Glutamatergic neuron (in vitro differentiated cells): ENCODE results near the gene REST. TPM values are rescaled to one million over a fixed set of nuclear protein-coding genes. Genes with fewer than 3 reads are reported as not detected.

Experiments used
- DNase-seq: peaks from one replicate; pipeline ENCODE4 v3.0.0; 2022
- H3K27ac Mint-ChIP-seq: one replicate; pipeline ENCODE4 v1.8.0; 2020; ENCODE audit warnings: mild to moderate bottlenecking, mixed read lengths, inconsistent platforms; ENCODE audit not compliant: unreplicated experiment
- H3K27me3 Mint-ChIP-seq: one replicate; pipeline ENCODE4 v1.8.0; 2020; ENCODE audit warnings: mild to moderate bottlenecking, moderate library complexity, mixed read lengths, inconsistent platforms; ENCODE audit not compliant: unreplicated experiment
- H3K36me3 Mint-ChIP-seq: one replicate; pipeline ENCODE4 v1.8.0; 2020; ENCODE audit warnings: mild to moderate bottlenecking, mixed read lengths, inconsistent platforms; ENCODE audit not compliant: unreplicated experiment
- H3K4me1 Mint-ChIP-seq: one replicate; pipeline ENCODE4 v1.8.0; 2020; ENCODE audit warnings: mild to moderate bottlenecking, low read depth, mixed read lengths, inconsistent platforms; ENCODE audit not compliant: unreplicated experiment
- H3K4me3 Mint-ChIP-seq: one replicate; pipeline ENCODE4 v1.8.0; 2020; ENCODE audit warnings: mild to moderate bottlenecking, mixed read lengths, inconsistent platforms; ENCODE audit not compliant: unreplicated experiment
- H3K9me3 Mint-ChIP-seq: one replicate; pipeline ENCODE4 v1.8.0; 2020; ENCODE audit warnings: mild to moderate bottlenecking, moderate library complexity, mixed read lengths, inconsistent platforms; ENCODE audit not compliant: unreplicated experiment
- CTCF ChIP-seq: fragments of 200-600 bp; sonication (generic); IDR thresholded peaks from one replicate; pipeline ENCODE4 v1.5.0; 2021; ENCODE audit not compliant: partially characterized antibody, unreplicated experiment
- total RNA-seq: library from RNA; stranded (reverse); fragmentation: NEBNext Ultra II Directional; extraction: Animal tissue kit (Norgen Biotek cat#: 25700); gene quantifications from one replicate; pipeline ENCODE4 v1.2.1, GENCODE V29; 2021; ENCODE audit not compliant: unreplicated experiment

The REST gene
- total RNA-seq, 1 donor from 2014 or later: 1.5 TPM

DNA sequence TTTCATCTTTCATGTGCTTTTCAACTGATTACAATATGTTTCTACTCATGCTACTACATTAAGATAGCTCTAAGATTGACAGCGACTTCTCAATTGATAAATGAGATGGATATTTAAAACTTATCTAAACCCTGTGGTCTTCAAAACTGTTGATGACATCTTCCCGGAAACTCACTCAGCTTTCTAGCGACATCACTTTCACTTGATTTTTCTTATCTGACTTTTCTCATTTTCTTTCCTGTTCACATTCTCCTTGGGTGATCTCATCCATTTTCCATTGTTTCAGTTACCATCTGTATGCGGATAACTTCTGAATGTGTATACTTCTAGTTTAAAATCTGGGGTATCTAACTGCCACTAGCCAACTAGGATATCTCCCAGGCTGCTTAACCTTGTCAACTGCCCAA lies 74.1 kb downstream of the REST start:
- Mint-ChIP-seq H3K4me3 (no peak overlapping the region), H3K4me1 (peaks cover 4% of the 10 kb centered on the region), H3K27ac (no peak overlapping the region), H3K36me3 (no peaks in the 10 kb centered on the region), H3K27me3 (peaks cover 2% of the 10 kb centered on the region), H3K9me3 (peaks cover 5% of the 10 kb centered on the region)
- TF ChIP-seq CTCF: no peak
- no peak for DNase-seq

DNA sequence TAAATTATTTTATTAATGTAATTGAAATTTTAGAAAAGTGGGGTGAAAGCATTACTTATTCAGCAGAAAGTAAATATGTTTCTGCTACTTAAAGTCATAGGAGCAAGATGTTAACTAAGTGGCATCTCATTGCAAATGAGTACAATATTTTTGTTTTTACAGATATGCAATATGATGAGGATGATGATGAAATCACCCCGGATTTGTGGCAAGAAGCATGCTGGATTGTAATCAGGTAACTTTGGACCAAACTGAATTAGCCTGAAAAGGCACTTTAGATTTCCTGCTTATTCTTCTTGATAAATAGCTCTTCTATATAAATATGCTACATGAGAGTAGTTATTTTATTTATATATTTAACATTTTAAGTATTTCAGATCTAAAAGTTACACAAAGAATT lies 78.5 kb downstream of the REST start:
- no peaks in the 10 kb centered on the region for H3K36me3 Mint-ChIP-seq
- no peak overlapping the region for H3K27ac Mint-ChIP-seq
- H3K9me3 Mint-ChIP-seq: no peaks in the 10 kb centered on the region
- TF ChIP-seq CTCF: no peak
- no peaks in the 10 kb centered on the region for H3K27me3 Mint-ChIP-seq
- H3K4me1 Mint-ChIP-seq: peaks cover under 1% of the 10 kb centered on the region
- H3K4me3 Mint-ChIP-seq: no peak overlapping the region
- no peak for DNase-seq

DNA sequence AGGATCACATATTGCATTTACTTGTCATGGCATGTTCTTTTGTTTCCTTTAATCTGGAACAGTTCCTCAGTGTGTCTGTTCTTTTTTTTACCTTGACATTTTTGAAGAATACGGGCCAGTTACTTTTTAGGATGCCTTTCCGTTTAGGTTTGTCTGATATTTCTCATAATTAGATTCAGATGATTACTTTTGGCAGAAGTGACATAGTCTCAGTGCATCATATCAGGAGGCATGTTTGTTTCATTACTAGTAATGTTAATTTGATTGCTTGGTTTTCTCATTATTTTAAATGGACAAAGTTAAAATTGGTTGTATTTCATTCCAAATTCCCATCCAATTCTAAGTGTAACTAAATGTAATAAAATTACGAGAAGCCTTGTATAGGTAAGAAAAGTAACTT lies 79.3 kb downstream of the REST start:
- Mint-ChIP-seq H3K27me3 (no peaks in the 10 kb centered on the region), H3K9me3 (no peaks in the 10 kb centered on the region), H3K36me3 (no peaks in the 10 kb centered on the region), H3K4me1 (no peaks in the 10 kb centered on the region), H3K27ac (no peak overlapping the region), H3K4me3 (no peak overlapping the region)
- DNase-seq: no peak
- no peak for TF ChIP-seq CTCF

DNA sequence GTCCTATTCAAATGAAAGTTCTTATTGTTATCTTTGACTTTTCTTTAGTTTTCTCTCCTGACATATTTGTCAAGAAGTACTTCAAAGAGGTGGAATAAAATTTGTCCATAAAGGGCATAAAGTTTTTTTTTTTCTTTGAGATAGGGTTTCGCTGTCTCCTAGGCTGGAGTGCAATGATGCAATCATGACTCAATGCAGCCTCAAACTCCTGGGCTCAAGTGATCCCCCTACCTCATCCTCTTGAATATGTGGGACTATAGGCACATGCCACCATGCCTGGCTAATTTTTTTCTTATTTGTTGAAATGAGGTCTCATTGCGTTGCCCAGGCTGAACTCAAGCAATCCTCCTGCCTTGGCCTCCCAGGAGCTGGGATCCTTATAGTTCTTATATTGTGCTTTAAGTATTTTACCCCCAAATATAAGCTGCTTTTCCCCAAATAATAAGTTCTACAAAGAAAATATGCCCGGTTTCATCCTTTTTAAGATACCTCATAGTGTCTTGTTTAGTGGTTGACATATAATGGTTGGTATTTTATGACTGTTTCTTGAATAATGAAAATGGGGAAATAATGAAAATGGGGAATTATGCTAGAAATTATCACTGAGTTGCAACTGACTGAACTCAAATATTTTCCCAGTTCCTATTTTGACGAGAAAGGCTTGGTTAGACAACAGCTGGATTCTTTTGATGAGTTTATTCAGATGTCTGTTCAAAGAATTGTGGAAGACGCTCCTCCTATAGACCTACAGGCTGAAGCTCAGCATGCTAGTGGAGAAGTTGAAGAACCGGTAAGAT lies 82.6 kb downstream of the REST start:
- H3K4me1 Mint-ChIP-seq: no peaks in the 10 kb centered on the region
- no peak overlapping the region for H3K4me3 Mint-ChIP-seq
- H3K27me3 Mint-ChIP-seq: no peaks in the 10 kb centered on the region
- no peaks in the 10 kb centered on the region for H3K9me3 Mint-ChIP-seq
- no peak for TF ChIP-seq CTCF
- H3K36me3 Mint-ChIP-seq: no peaks in the 10 kb centered on the region
- no peak overlapping the region for H3K27ac Mint-ChIP-seq
- no peak for DNase-seq

GRCh38 chr4:56995525-56995924 lies 87.8 kb downstream of the REST start:
- no peak overlapping the region for H3K4me3 Mint-ChIP-seq

More at GRCh38 chr4:56995525-56995924, 87.8 kb downstream of the REST start:
- Mint-ChIP-seq H3K36me3 (no peaks in the 10 kb centered on the region), H3K27me3 (no peaks in the 10 kb centered on the region), H3K9me3 (no peaks in the 10 kb centered on the region), H3K27ac (no peak overlapping the region), H3K4me1 (no peaks in the 10 kb centered on the region)
- DNase-seq: no peak
- no peak for TF ChIP-seq CTCF
